Measurements from ENCODE around the gene KAT6B. TPM values are rescaled to one million over a fixed set of nuclear protein-coding genes. Genes with fewer than 3 reads are reported as not detected.

The KAT6B gene
- total and polyA plus RNA-seq, 10 of the 15 experiments (the other 5 are each of a cell fraction or from before 2014, with no cell fraction given): 2.7 to 22.6 (median 15.7) TPM

GRCh38 chr10:75013522-75013921 is 187.1 kb downstream of the KAT6B start:
- TF ChIP-seq ZBED1 (IDR thresholded peaks at IDR 0.05; ENCODE audit: borderline replicate concordance) (0 out of 2 replicates have a peak, but pooled peaks have one; percentile 5), RUNX3 (IDR thresholded peaks at IDR 0.05; ENCODE audit: low read length) (peak; percentile 12; the same call in 1 of the 2 replicates), NR2F1 (conservative IDR thresholded peaks at IDR 0.05) (0 out of 2 replicates have a peak, but pooled peaks have one; percentile 18), JUNB (IDR thresholded peaks at IDR 0.05) (peak; percentile 74), KAT2A (conservative IDR thresholded peaks at IDR 0.05; ENCODE audit: control insufficient read depth, low read depth, low read length) (no peak), SKIL (IDR thresholded peaks at IDR 0.05; ENCODE audit: low read depth, poor library complexity, severe bottlenecking) (no peak)
- Histone ChIP-seq H3K4me1 (ENCODE audit: control insufficient read depth, insufficient read depth, low read length) (peaks cover 46% of the 10 kb centered on the region), H3K9me3 (replicated peaks; ENCODE audit: control insufficient read depth, insufficient read depth, low read length) (no peaks in the 10 kb centered on the region), H4K20me1 (ENCODE audit: control insufficient read depth, insufficient read depth) (no peaks in the 10 kb centered on the region), H3K79me2 (ENCODE audit: control insufficient read depth, insufficient read depth, low read length) (peaks cover 6% of the 10 kb centered on the region; the same call in 1 of the 2 replicates), H3K9ac (ENCODE audit: control insufficient read depth, insufficient read depth, low read length) (peak overlapping the region; percentile 15; the same call in 1 of the 2 replicates), H3K36me3 (ENCODE audit: control insufficient read depth in 2 of 2, insufficient read depth in 2 of 2, low read length in 1 of 2) (peaks cover 0 to 3% of the 10 kb centered on the region in 2 experiments; a peak in 2 of 4 replicates), H3K4me3 (peak overlapping the region; percentile 58; the same call in 1 of the 2 replicates), H3K27ac (ENCODE audit: control insufficient read depth, insufficient read depth) (peak overlapping the region; percentile 67), H3K27me3 (replicated peaks in 1 of 2; ENCODE audit: control insufficient read depth in 2 of 2, insufficient read depth in 2 of 2, low read length in 1 of 2) (no peaks in the 10 kb centered on the region), H3K4me2 (ENCODE audit: control insufficient read depth, insufficient read depth) (peak overlapping the region; percentile 67), H2AFZ (ENCODE audit: control insufficient read depth, low read depth, low read length) (no peak overlapping the region)
- no TSS peak for BruUV-seq (replicated peaks)
- in situ Hi-C loops (cut with MboI): no loop called here
- DNase-seq (ENCODE audit: low read depth, low spot score) (no peak), ATAC-seq (peak; percentile 6; the same call in 2 of the 3 replicates), FAIRE-seq (no peak)
- CTCF ChIA-PET: interaction anchor here (0.5 to 6.0 kb wide), 12 partner anchors 8 to 274 kb away, joined by 3 to 36 read pairs (median 4); partner anchors contain the start of gene COMTD1
- POLR2A ChIA-PET: interaction anchor here (0.7 to 2.6 kb wide), 6 partner anchors 31 to 275 kb away, joined by 3 to 8 read pairs (median 4); no protein-coding TSS in a partner anchor
- WGBS (ENCODE audit: insufficient coverage, insufficient replicate concordance, low lambda C conversion rate, missing lambda C conversion rate): 0% methylated on average over 2 of the region's 2 CpGs
- RAD21 ChIA-PET (ENCODE audit: unreplicated experiment): interaction anchor here (0.7 to 6.5 kb wide), 10 partner anchors 10 to 274 kb away, joined by 3 to 38 read pairs (median 7); partner anchors contain the start of gene KAT6B
- SMC1A ChIA-PET (ENCODE audit: uncharacterized antibody, unreplicated experiment): interaction anchor here (0.5 to 28.8 kb wide), 19 partner anchors 13 to 1240 kb away, joined by 3 to 553 read pairs (median 4); partner anchors contain the start of gene KAT6B
- intact Hi-C loops (cut with micrococcal nuclease; ENCODE audit: unreplicated experiment): loop anchor here (2.0 to 10.0 kb wide), 4 partner anchors 35 to 426 kb away; no protein-coding TSS in a partner anchor
